Panc1 (cell line): ENCODE measurements around the gene ZNF512B.

ENCODE experiments used
- POLR2AphosphoS5 ChIP-seq: IDR thresholded peaks from 2 replicates; pipeline ENCODE4 v1.6.1; 2012; ENCODE audit warnings: mild to moderate bottlenecking, low read depth, low read length, moderate library complexity
- TCF7L2 ChIP-seq: IDR thresholded peaks from 2 replicates; pipeline ENCODE4 v1.6.1; 2011; ENCODE audit warnings: mild to moderate bottlenecking, low read depth, low read length, inconsistent platforms
- TF ChIP-seq, protein P1 (sequence below): fragments of 450-650 bp; IDR thresholded peaks from 2 replicates; pipeline ENCODE4 v1.5.1; 2017; ENCODE audit warnings: mild to moderate bottlenecking

DNA sequence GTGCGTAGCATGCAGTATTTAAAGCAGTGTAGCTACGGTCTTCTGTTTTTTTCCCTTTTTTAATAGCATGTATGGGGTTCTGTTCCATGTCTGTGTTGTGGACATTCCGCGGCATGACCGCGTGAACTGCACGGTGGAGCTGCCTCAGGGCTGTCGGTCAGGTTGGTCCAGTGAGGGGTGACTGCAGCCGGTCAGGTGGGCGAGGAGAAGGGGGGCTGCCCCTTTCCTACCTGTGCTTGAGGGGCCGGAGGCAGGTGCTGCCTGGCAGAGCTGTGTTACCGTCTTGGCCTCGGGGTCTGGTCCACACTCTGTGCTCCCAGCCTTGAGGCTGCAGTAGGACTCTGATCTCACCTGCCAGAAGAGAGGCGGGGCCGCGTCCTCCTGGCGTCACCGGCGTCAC lies 38.0 kb downstream of the ZNF512B start:
- TF ChIP-seq, protein P1, sequence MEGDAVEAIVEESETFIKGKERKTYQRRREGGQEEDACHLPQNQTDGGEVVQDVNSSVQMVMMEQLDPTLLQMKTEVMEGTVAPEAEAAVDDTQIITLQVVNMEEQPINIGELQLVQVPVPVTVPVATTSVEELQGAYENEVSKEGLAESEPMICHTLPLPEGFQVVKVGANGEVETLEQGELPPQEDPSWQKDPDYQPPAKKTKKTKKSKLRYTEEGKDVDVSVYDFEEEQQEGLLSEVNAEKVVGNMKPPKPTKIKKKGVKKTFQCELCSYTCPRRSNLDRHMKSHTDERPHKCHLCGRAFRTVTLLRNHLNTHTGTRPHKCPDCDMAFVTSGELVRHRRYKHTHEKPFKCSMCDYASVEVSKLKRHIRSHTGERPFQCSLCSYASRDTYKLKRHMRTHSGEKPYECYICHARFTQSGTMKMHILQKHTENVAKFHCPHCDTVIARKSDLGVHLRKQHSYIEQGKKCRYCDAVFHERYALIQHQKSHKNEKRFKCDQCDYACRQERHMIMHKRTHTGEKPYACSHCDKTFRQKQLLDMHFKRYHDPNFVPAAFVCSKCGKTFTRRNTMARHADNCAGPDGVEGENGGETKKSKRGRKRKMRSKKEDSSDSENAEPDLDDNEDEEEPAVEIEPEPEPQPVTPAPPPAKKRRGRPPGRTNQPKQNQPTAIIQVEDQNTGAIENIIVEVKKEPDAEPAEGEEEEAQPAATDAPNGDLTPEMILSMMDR = no peak
- TF ChIP-seq TCF7L2 = no peak
- TF ChIP-seq POLR2AphosphoS5 = no peak
